ENCODE measurements around the gene CDH23. TPM values are rescaled to one million over a fixed set of nuclear protein-coding genes. Genes with fewer than 3 reads are reported as not detected.

The CDH23 gene
- total RNA-seq, 1 donor from 2014 or later: not detected

GRCh38 chr10:71640607-71641006 is 243.9 kb downstream of the CDH23 start:
- Mint-ChIP-seq H3K4me3 (ENCODE audit: unreplicated experiment) (no peak overlapping the region), H3K36me3 (ENCODE audit: low read depth) (no peaks in the 10 kb centered on the region), H3K27ac (ENCODE audit: unreplicated experiment) (no peak overlapping the region)

GRCh38 chr10:71641449-71641848 is 244.7 kb downstream of the CDH23 start:
- H3K9me3 Mint-ChIP-seq (ENCODE audit: low read depth): no peaks in the 10 kb centered on the region
- H3K27me3 Mint-ChIP-seq (ENCODE audit: low read depth): peaks cover 30% of the 10 kb centered on the region
- DNase-seq (ENCODE audit: low spot score): no peak
- H3K4me3 Mint-ChIP-seq (ENCODE audit: unreplicated experiment): no peak overlapping the region
- H3K36me3 Mint-ChIP-seq (ENCODE audit: low read depth): no peaks in the 10 kb centered on the region
- H3K4me1 Mint-ChIP-seq (ENCODE audit: low read depth): no peaks in the 10 kb centered on the region
- no peak overlapping the region for H3K27ac Mint-ChIP-seq (ENCODE audit: unreplicated experiment)
- no peak for TF ChIP-seq CTCF (IDR thresholded peaks at IDR 0.05)

More at GRCh38 chr10:71640607-71641006, 243.9 kb downstream of the CDH23 start:
- no peak for DNase-seq (ENCODE audit: low spot score)
- Mint-ChIP-seq H3K27me3 (ENCODE audit: low read depth) (peaks cover 29% of the 10 kb centered on the region), H3K4me1 (ENCODE audit: low read depth) (no peaks in the 10 kb centered on the region), H3K9me3 (ENCODE audit: low read depth) (no peaks in the 10 kb centered on the region)
- no peak for TF ChIP-seq CTCF (IDR thresholded peaks at IDR 0.05)

- H3K27ac Mint-ChIP-seq (ENCODE audit: unreplicated experiment): no peak overlapping the region
- no peak for DNase-seq (ENCODE audit: low spot score)
- H3K4me1 Mint-ChIP-seq (ENCODE audit: low read depth): no peaks in the 10 kb centered on the region
- no peaks in the 10 kb centered on the region for H3K9me3 Mint-ChIP-seq (ENCODE audit: low read depth)
- H3K4me3 Mint-ChIP-seq (ENCODE audit: unreplicated experiment): no peak overlapping the region
- peaks cover 26% of the 10 kb centered on the region for H3K27me3 Mint-ChIP-seq (ENCODE audit: low read depth)
- TF ChIP-seq CTCF (IDR thresholded peaks at IDR 0.05): no peak
- no peaks in the 10 kb centered on the region for H3K36me3 Mint-ChIP-seq (ENCODE audit: low read depth)
Observed at GRCh38 chr10:71641986-71642385, 245.3 kb downstream of the CDH23 start.

- DNase-seq (ENCODE audit: low spot score): no peak
- no peak overlapping the region for H3K4me3 Mint-ChIP-seq (ENCODE audit: unreplicated experiment)
- H3K27ac Mint-ChIP-seq (ENCODE audit: unreplicated experiment): no peak overlapping the region
- no peaks in the 10 kb centered on the region for H3K4me1 Mint-ChIP-seq (ENCODE audit: low read depth)
- peaks cover 32% of the 10 kb centered on the region for H3K27me3 Mint-ChIP-seq (ENCODE audit: low read depth)
- no peaks in the 10 kb centered on the region for H3K36me3 Mint-ChIP-seq (ENCODE audit: low read depth)
- H3K9me3 Mint-ChIP-seq (ENCODE audit: low read depth): no peaks in the 10 kb centered on the region
- TF ChIP-seq CTCF (IDR thresholded peaks at IDR 0.05): no peak
Observed at GRCh38 chr10:71643904-71644303, 247.2 kb downstream of the CDH23 start.

GRCh38 chr10:71644307-71645180 is 247.8 kb downstream of the CDH23 start:
- H3K36me3 Mint-ChIP-seq (ENCODE audit: low read depth): no peaks in the 10 kb centered on the region
- no peak overlapping the region for H3K4me3 Mint-ChIP-seq (ENCODE audit: unreplicated experiment)
- no peaks in the 10 kb centered on the region for H3K4me1 Mint-ChIP-seq (ENCODE audit: low read depth)
- no peak for DNase-seq (ENCODE audit: low spot score)
- no peaks in the 10 kb centered on the region for H3K9me3 Mint-ChIP-seq (ENCODE audit: low read depth)
- no peak overlapping the region for H3K27ac Mint-ChIP-seq (ENCODE audit: unreplicated experiment)
- H3K27me3 Mint-ChIP-seq (ENCODE audit: low read depth): peaks cover 29% of the 10 kb centered on the region
- no peak for TF ChIP-seq CTCF (IDR thresholded peaks at IDR 0.05)
